Endometrium (tissue), 2 donors: Measurements from ENCODE around the gene CDC27.
A peak's percentile ranks its signal among the peaks of the same experiment; 100 is the strongest.
"Not testable (repeated sequence)": the region's sequence is repeated elsewhere in the genome, so short reads cannot be mapped to it uniquely, and the experiment has no call there.

Source experiments
- FAIRE-seq: peaks from 2 replicates; lab custom pipeline; 2012; peaks lifted over from hg19 to GRCh38; lab: Jason Lieb, UNC
- donor health status: control.
- donor health status: control.

Gene CDC27

DNA sequence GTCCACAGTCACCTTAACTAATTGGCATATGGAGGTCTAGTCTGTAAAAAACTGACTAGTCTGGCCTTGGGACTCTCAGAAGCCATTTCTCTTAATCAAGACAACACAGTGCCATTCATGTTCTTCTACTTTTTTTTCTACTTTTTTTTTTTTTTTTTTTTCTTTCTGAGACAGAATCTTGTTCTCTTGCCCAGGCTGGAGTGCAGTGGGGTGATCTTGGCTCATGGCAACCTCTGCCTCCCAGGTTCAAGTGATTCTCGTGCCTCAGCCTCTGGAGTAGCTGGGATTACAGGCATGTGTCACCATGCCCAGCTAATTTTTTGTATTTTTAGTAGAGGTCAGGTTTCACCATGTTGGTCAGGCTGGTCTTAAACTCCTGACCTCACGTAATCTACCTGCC, 65.8 kb downstream of the CDC27 start:
- not testable (repeated sequence) for FAIRE-seq

DNA sequence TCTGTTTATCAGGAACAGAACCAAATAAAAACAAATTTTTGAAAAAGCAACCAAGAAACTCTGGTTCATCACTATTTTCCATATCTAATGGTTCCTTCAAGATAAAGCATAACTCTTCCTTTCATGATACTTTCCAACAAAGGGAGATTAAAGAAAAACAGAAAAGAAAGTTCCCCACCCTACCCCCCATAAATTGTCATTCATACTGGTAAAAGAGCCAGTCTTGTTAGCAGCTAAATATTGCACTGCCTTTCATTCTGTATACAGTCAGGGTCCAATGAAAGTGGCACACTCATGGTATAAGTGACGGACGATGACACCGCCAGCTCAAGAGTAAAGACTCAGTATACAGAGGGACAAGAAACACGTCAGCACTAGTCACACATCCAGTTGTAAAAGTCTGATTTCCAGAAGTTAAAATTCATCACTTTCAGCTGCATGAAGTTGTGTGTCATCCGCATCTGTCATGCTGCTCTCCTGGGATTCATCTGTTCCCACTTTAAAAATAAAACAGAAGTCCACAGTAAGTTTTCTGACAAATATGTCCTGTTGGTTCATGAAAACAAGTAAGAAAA, 68.5 kb downstream of the CDC27 start:
- no peak for FAIRE-seq

DNA sequence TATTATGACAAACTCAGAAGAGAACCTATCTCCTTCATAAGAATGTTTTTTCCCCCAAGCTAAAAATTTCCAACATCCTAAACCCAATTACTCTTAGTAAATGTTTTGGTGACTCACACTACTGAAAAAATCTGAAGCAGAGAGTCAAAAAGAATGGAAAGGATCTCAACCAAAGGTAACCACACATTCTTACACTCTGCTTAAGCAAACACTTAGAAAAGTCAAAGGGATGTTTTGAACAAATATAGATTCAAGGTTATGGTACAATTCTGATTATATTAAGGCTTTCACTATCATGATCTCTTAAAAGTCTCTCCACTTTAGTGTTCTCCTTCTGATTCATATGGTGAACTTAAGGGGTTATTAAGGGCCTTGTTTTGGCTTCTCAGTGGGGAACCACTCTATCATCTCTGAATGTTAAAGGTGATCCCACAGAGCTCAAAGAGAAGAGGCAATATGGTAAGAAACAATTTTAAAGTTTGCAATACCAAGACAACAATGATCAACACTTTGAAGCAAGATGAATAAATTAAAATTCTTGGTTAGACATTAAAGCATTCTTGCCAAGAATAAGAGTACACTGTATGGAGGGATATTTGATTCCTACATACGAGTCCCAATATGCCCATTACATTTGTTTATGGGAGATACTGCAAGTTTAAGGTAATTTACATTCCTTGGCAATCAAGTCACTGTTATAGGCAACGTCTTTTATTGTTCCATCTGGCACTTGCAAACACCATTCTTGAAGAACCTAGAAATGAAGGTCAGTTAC, 69.2 kb downstream of the CDC27 start:
- FAIRE-seq, result no peak

DNA sequence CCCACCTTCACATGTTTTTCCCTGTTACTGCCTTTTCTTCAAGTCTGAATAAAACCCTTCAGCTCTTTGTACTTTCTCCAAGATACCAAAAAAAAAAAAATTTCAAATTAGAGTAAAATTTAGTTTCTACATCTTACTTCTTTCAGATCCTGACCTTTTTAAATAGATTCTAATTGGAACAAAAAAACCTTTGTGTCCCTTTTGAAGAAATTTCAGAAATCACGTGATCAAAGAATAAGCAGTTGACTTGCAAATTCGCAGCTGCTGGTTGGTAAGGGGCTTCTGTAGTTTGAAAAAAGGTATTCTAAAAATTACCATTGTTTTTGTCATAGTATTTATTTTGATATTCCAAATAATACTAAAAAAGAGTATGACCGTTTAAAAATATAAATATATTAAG, 71.7 kb downstream of the CDC27 start:
- FAIRE-seq, result no peak

DNA sequence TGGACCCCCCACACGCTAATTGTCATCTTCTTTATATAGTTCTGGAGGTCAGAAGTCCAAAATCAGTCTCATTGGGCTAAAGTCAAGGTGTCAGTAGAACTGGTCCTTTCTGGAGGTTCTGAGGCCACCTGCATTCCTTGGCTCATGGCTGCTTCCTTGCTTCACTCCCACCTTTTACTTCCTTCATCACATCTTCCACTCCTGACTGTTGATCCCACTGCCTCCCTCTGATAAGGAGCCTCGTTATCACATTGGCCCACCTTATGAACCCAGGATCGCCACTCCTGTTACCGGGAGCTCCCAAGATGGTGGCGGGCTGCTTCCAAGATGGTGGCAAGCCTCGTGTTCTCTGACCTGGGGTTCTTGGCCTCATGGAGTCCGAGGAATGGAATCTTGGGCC, 83.0 kb downstream of the CDC27 start:
- FAIRE-seq, result no peak

DNA sequence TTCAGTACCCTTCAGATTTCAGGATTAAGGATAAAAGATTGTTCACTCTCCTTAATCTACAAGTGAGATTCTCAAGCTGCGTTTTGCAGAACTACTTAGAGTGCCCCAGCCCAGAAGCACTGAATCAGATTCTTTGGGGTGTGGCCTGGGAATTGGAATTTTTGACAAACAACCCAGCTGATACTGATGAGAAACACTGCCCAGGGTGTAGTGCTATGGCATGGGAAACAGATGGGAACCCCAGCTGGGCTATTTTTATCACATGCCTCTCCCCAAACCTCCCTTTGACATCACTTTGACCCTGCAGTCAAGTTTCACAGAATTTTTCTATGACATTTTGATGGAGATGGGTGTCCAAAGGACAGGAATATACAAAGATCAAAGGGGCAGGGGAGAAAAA, 83.8 kb downstream of the CDC27 start:
- FAIRE-seq, result not testable (repeated sequence)

GRCh38 chr17:47102914-47103313, 86.2 kb downstream of the CDC27 start:
- no peak for FAIRE-seq

DNA sequence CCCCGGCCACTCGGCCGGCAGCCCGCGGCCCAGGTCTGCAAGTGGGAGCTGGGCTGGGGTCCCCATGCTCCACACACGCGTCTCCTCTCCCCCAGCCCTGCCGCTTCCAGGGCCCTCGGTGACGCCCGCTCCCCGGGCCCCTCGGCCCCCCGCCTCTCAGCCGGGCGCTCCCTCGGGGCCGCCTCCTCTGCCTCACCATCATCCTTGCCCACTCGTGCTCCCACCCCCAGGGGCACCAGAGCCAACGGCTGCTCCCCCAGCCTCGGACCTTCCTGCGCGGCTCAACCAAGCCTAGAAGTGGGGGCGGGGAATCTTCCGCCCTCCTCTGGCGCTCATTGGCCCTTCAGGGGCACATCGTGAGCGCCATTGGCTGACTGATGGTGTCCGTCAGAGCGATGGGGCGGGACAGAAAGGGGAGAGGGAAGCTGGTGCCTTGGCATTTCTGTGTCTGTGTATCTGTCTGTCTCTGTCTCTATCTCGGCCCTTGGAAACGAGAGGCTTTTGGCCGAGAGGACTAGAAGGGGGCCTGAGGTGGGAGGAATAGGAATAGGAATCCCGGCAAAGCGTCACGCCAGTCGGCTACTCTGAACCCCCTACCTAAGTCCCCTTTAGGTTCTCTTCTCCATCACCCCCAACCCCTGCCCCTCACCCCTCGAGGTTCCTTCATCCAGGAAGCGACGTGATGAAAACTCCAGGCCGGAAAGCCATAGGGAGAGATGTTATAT, 88.9 kb downstream of the CDC27 start:
- FAIRE-seq, result peak; percentile 43

GRCh38 chr17:47099451-47099986, 89.6 kb downstream of the CDC27 start:
- no peak for FAIRE-seq

- FAIRE-seq, result no peak
Observed at GRCh38 chr17:47096343-47096742, 92.8 kb downstream of the CDC27 start.

GRCh38 chr17:47095268-47095667, 93.8 kb downstream of the CDC27 start:
- FAIRE-seq, result no peak

GRCh38 chr17:47087093-47087492, 102.0 kb downstream of the CDC27 start:
- FAIRE-seq, result no peak

- FAIRE-seq, result peak; percentile 29
Observed at GRCh38 chr17:47085736-47086135, 103.4 kb downstream of the CDC27 start.

- FAIRE-seq, result no peak
Observed at GRCh38 chr17:47078801-47079200, 110.3 kb downstream of the CDC27 start.

- no peak for FAIRE-seq
Observed at GRCh38 chr17:47077576-47077975, 111.5 kb downstream of the CDC27 start.

DNA sequence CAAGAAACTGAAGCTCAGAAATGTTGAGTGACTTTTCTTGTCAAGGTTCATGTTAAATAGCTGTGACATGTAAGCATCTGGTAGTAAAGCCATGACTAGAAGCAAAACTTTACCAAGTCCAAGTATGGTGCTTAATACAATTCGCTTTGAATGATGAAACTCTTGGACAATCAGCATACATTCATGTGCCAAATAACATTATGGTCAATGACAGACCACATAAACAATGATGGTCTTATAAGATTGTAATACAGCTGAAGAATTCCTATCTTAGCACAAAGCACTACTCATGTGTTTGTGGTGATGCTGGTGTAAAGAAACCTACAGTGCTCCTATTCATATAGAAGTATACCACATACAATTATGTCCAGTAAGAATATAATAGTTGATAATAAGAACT, 112.9 kb downstream of the CDC27 start:
- FAIRE-seq, result no peak

- FAIRE-seq, result not testable (repeated sequence)
Observed at GRCh38 chr17:47074361-47074760, 114.7 kb downstream of the CDC27 start.

DNA sequence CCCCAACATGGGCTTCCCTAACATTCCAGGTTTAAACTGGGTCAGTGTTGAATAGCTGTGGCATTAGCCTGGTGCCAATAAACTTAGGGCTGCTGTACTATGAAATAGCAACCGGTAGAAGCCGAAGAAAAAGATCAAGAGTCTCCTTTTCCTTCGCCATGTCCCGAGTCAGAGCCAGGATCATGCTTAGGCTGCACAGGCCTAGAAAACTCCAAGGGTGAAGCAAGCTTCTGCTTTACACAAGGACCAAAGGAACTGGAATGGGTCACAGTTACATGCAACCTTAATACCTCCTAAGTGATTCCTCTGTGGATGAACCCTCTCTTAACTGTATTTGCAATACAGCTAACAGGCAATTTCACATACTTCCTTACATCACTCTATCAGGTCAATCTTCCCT, 115.5 kb downstream of the CDC27 start:
- not testable (repeated sequence) for FAIRE-seq

- no peak for FAIRE-seq
Observed at GRCh38 chr17:47072886-47073285, 116.2 kb downstream of the CDC27 start.

- FAIRE-seq, result not testable (repeated sequence)
Observed at GRCh38 chr17:47071171-47071570, 117.9 kb downstream of the CDC27 start.

DNA sequence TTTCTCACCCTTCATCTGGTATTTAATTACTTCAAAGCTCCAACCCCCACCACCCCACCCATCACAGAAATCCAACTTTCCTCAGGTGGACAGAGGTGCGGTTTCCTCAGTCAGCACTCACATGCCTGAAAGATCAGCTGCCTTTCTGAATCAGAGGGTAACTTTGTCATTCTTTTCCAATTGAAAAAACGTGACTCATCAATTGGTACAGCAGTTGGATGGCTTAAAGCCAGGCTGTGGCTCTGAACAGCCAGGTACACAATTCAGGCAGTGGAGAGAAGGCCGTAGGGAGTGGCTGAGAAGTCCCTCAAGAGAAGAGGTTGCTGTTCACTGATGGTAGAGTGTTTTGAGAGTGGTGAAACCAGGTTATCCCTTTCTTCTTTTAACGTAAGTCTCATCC, 118.8 kb downstream of the CDC27 start:
- FAIRE-seq, result not testable (repeated sequence)
